Left lung (tissue), 10 donors: Measurements from ENCODE around the gene CBY3. TPM values are rescaled to one million over a fixed set of nuclear protein-coding genes. Genes with fewer than 3 reads are reported as not detected.
A peak's percentile ranks its signal among the peaks of the same experiment; 100 is the strongest.
"Not testable (repeated sequence)": the region's sequence is repeated elsewhere in the genome, so short reads cannot be mapped to it uniquely, and the experiment has no call there.

Source experiments
- ATAC-seq: fragments of 200-7000 bp; cut with Tn5 transposase; one replicate; pipeline ENCODE4 v1.9.1; 2020; ENCODE audit warnings: moderate library complexity
- DNase-seq, 4 donors: peaks; one replicate each; pipeline ENCODE4 v3.0.0-alpha.2; 2013 to 2020
- H3K27ac ChIP-seq, 2 donors: fragments of 200-600 bp; sonication (generic) in 1 of 2; one replicate each; pipeline versions ENCODE4 v1.5.0 to v1.8.0; 2020 to 2021
- H3K27me3 ChIP-seq, 2 donors: fragments of 200-600 bp; sonication (generic) in 1 of 2; one replicate each; pipeline versions ENCODE4 v1.5.0 to v1.8.0; 2020 to 2021
- H3K36me3 ChIP-seq, 2 donors: fragments of 200-600 bp; sonication (generic) in 1 of 2; one replicate each; pipeline versions ENCODE4 v1.5.0 to v1.8.0; 2020 to 2021
- H3K4me1 ChIP-seq, 2 donors: fragments of 200-600 bp; one replicate each; pipeline ENCODE4 v1.8.0; 2021
- H3K4me3 ChIP-seq, 2 donors: fragments of 200-600 bp; sonication (generic) in 1 of 2; one replicate each; pipeline versions ENCODE4 v1.5.0 to v1.8.0; 2020 to 2021; ENCODE audit warnings: mild to moderate bottlenecking in 1 of 2
- H3K9me3 ChIP-seq, 2 donors: fragments of 200-600 bp; sonication (generic) in 1 of 2; one replicate each; pipeline versions ENCODE4 v1.5.0 to v1.8.0; 2020 to 2021
- CTCF ChIP-seq, 2 donors: fragments of 200-600 bp; sonication (generic) in 1 of 2; IDR thresholded peaks; one replicate each; pipeline versions ENCODE4 v1.5.0 to v1.8.0; 2021; ENCODE audit warnings: antibody characterized with exemption in 2 of 2
- intact Hi-C, 2 donors: fragments of 100-400 bp; cut with DNase I; formaldehyde crosslinking; loops; one replicate each; pipeline versions ENCODE4 v1.11.2 to v1.14.2; 2022
- polyA plus RNA-seq, 6 donors: library from polyadenylated mRNA; unstranded; fragments of 120-200 nt; gene quantifications; one replicate each; pipeline ENCODE4 v1.2.1, GENCODE V29; 2013; ENCODE audit not compliant: insufficient read length in 6 of 6
- total RNA-seq, 2 donors: library from RNA; stranded (reverse); fragmentation: NEBNext Ultra II Directional; extraction: Animal tissue kit (Norgen Biotek cat#: 25700); gene quantifications; one replicate each; pipeline ENCODE4 v1.2.1, GENCODE V29; 2021
- donor health status: DM: no; HTN: yes; CAD: no.
- donor health status: DM: no; HTN: no; CAD: no.

CBY3 gene
- total and polyA plus RNA-seq, 8 donors: 0.23 to 0.82 (median 0.63) TPM; not detected in 2

- Histone ChIP-seq H3K9me3 (no peaks in the 10 kb centered on the region), H3K27ac (no peak overlapping the region), H3K4me3 (no peak overlapping the region), H3K27me3 (no peaks in the 10 kb centered on the region), H3K4me1 (no peaks in the 10 kb centered on the region), H3K36me3 (no peaks in the 10 kb centered on the region)
- DNase-seq: peak in 1 of 4 donors; percentile 36
- ATAC-seq: no peak
- intact Hi-C loops: no loop called here
- TF ChIP-seq CTCF (IDR thresholded peaks at IDR 0.05): no peak
Measured at GRCh38 chr5:179648410-179648809, 32.4 kb downstream of the CBY3 start.

DNA sequence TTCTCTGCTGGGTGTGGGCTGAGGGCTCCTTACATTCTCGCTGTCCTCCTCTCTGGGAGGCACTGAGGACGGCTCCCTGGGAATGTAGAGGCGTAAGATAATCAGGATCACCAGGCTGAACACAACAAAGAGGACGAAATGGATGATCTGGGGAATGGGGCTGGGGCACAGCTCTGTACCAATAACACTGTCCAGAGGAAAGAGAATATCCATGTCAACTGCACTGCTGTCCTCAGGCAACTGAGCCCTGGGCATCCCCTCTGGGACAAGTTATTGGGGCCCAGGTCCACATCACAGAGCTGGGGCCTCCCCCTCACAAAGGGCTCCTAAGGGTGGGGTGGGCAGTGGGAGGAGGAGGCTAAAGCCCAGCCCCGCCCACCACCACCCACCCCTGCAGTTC lies 36.1 kb downstream of the CBY3 start:
- H3K4me1 ChIP-seq, H3K9me3 ChIP-seq, H3K27ac ChIP-seq, ATAC-seq, H3K4me3 ChIP-seq, intact Hi-C loops, H3K36me3 ChIP-seq, H3K27me3 ChIP-seq: not testable (repeated sequence)
- DNase-seq: peak in 1 of 4 donors; percentile 17

DNA sequence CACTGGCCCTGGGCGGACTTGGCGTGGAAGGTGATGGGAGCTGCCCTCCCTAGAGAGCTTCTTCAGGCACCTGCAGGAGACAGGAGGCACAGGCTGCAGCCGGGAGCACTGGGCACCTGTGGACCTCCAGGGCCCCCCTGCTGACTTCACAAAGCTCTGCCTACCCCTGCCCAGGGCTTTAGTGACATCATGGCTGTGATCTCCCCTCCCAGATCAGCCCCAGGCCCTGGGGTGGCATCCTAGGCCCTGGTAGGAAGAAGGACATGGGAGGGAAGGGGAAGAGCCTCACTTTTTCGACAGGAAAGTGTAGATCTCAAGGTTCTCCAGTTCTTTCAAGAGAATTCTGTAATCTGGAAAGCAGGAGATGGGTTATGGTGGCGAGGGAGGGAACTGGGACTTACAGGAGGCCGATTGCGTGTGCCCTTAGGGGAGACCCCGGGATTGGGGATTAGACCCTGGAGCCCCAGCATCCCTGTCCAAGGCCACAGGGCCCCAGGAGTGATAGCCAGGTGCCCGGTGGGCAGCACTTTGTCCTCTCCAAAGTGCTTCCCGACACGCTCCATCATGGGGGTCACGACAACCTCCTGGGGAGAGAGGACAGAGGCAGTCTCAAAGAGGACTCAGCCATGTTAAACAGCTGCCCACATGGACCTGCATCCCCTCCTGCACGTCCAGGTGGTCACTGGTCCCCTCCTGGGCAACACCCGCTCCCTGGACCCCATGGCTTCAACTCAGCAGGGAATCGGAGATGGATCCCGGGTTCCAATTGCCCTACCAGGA lies 37.5 kb downstream of the CBY3 start:
- DNase-seq: peak in 1 of 4 donors; percentile 54
- H3K27ac ChIP-seq, ATAC-seq, H3K36me3 ChIP-seq, H3K9me3 ChIP-seq, H3K27me3 ChIP-seq, H3K4me3 ChIP-seq, intact Hi-C loops, H3K4me1 ChIP-seq: not testable (repeated sequence)

DNA sequence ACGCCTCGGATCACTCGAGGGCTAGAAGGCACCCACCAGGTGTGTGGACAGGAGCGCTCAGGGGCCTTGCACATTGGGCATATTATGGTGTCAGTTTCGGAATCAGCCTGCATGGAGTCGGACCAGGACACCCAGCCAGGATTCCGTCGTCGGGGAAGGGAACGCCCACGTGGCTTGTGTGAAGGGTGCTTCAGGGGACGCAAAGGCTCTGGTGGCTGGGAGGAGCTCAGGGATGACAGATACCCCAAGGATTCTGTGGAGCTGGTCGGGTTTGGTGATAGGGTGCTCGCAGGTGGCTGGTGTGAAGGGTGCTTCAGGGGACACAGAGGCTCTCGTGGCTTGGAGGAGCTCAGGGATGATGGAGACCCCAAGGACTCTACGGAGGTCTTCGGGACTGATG lies 38.2 kb downstream of the CBY3 start:
- H3K9me3 ChIP-seq, H3K27me3 ChIP-seq, intact Hi-C loops, ATAC-seq, H3K36me3 ChIP-seq, H3K27ac ChIP-seq, H3K4me1 ChIP-seq, H3K4me3 ChIP-seq: not testable (repeated sequence)
- peak in 1 of 4 donors; percentile 30 for DNase-seq

DNA sequence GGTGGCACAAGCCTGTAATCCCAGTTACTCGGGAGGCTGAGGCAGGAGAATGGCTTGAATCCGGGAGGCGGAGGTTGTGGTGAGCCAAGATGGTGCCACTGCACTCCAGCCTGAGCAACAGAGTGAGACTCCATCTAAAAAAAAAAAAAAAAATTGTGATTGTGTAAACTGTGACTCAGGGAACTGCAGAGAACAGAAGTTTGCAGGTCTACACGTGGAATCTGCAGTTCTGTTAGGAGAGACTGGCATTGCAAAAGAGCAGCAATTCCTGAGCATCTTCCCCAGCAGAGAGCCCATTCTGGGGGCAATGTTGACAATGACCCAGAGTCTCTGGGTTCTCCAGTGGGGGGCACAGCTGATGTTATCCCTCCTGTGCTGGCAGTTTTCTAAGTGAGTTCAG lies 39.1 kb downstream of the CBY3 start:
- H3K27ac ChIP-seq, ATAC-seq, H3K36me3 ChIP-seq, H3K27me3 ChIP-seq, H3K4me3 ChIP-seq, intact Hi-C loops, DNase-seq, H3K4me1 ChIP-seq, H3K9me3 ChIP-seq: not testable (repeated sequence)

- intact Hi-C loops, H3K9me3 ChIP-seq, ATAC-seq, DNase-seq, H3K27ac ChIP-seq, H3K27me3 ChIP-seq, H3K36me3 ChIP-seq, H3K4me3 ChIP-seq, H3K4me1 ChIP-seq: not testable (repeated sequence)
Measured at GRCh38 chr5:179639296-179639695, 41.5 kb downstream of the CBY3 start.

DNA sequence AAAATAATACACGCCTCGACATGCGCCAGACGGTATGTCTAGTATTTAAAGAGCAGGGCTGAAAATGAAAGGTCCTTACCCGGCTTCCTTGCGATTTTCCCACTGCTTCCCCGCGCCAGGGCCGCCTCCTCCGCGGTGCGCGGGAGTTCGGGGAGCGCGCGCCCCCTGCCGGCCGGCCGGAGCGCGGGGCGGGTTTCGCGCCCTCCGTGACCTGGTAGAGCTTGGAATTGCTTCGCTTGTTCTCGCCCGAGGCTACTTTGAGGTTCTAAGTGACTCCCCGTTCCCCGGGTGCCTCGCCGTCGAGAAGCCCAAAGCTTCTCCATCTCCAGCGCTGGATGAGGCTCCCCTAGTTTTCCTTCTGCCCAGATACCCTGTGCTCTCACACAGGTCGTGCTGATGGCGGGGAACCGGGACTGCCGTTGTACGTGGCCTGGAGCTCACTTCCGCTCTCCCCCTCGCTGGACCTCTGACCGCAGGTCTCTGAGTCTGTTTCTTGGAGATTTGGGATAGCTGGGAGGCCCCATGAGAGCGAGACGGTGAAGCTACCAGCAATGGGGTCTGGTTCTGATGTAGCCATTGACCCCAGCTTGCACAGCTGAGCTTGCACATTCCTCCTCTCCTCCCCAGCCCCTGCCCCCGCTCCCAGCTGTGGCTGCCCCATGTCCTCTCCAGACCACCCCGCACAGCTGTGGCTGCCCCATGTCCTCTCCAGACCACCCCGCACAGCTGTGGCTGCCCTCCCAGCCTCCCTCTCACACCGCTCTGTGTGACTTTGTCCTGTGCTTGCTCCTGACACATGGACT lies 46.3 kb downstream of the CBY3 start:
- intact Hi-C loops, H3K27me3 ChIP-seq, H3K4me1 ChIP-seq, H3K36me3 ChIP-seq, H3K27ac ChIP-seq, H3K9me3 ChIP-seq: not testable (repeated sequence)
- peak overlapping the region in 1 of 2 donors; percentile 17 for H3K4me3 ChIP-seq
- peak in 1 of 4 donors; percentile 76 for DNase-seq
- TF ChIP-seq CTCF (IDR thresholded peaks at IDR 0.05): peak in 1 of 2 donors; percentile 35
- ATAC-seq: peak; percentile 98

DNA sequence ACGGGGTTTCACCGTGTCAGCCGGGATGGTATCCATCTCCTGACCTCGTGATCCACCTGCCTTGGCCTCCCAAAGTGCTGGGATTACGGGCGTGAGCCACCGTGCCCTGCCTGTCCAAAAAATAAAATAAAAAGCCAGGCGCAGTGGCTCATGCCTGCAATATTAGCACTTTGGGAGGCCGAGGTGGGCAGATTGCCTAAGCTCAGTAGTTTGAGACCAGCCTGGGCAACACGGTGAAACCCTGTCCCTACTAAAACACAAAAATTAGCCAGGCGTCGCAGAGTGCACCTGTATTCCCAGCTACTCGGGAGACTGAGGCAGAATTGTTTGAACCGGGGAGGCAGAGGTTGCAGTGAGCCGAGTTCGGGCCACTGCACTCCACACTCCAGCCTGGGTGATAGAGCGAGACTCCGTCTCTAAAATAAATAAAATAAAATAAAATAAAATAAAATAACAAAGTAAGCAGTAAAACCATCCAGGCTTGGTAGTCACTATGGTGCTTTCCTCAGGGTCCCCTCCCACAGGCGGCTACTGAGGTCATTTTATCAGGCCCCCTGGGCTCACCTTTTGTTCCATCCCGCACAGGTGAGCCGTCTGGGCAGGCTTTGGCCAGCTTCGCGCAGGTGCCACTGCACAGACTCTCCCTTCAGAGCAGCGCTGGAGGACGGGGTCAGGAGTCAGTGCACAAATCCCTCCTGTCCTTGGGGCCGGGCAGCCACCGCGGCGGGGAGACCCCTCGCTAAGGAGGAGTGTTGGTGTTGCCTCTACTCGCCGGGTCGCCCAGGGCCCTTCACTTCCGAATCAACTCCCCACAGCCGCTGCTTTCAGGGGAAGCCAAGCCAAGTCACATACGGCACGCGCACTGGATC lies 47.1 kb downstream of the CBY3 start:
- H3K36me3 ChIP-seq, H3K27me3 ChIP-seq, DNase-seq, H3K27ac ChIP-seq, H3K4me1 ChIP-seq, H3K9me3 ChIP-seq, intact Hi-C loops: not testable (repeated sequence)
- peak; percentile 69 for ATAC-seq
- peak overlapping the region in 1 of 2 donors; percentile 42 for H3K4me3 ChIP-seq
